Liver (tissue), 3 donors: ENCODE results near the gene MYO10.

Experiments used
- HNF4A ChIP-seq, 2 donors: conservative IDR thresholded peaks; 2 replicates each; pipeline ENCODE4 v1.6.1; 2016; ENCODE audit warnings: antibody characterized with exemption in 2 of 2, mild to moderate bottlenecking in 2 of 2
- JUND ChIP-seq, 2 donors: IDR thresholded peaks; 2 replicates each; pipeline ENCODE4 v1.6.1; 2016; ENCODE audit warnings: antibody characterized with exemption in 2 of 2
- MAX ChIP-seq: IDR thresholded peaks from 2 replicates; pipeline ENCODE4 v1.6.1; 2016; ENCODE audit warnings: antibody characterized with exemption
- RAD21 ChIP-seq, 2 donors: IDR thresholded peaks; 2 replicates each; pipeline ENCODE4 v1.6.1; 2016; ENCODE audit warnings: antibody characterized with exemption in 2 of 2, mild to moderate bottlenecking in 2 of 2
- REST ChIP-seq: IDR thresholded peaks from 2 replicates; pipeline ENCODE4 v1.6.1; 2016; ENCODE audit warnings: antibody characterized with exemption, mild to moderate bottlenecking
- TAF1 ChIP-seq: conservative IDR thresholded peaks from 2 replicates; pipeline ENCODE4 v1.6.1; 2016; ENCODE audit warnings: antibody characterized with exemption, mild to moderate bottlenecking
- YY1 ChIP-seq: IDR thresholded peaks from 2 replicates; pipeline ENCODE4 v1.6.1; 2016; ENCODE audit warnings: antibody characterized with exemption, mild to moderate bottlenecking
- ZBTB33 ChIP-seq: IDR thresholded peaks from 2 replicates; pipeline ENCODE4 v1.6.1; 2016; ENCODE audit warnings: antibody characterized with exemption
- TF ChIP-seq, protein P1 (sequence below): fragments of 150-350 bp; IDR thresholded peaks from 2 replicates; pipeline ENCODE4 v1.5.1; 2017; ENCODE audit warnings: improper control_type of control experiment, low read depth, low read length; ENCODE audit not compliant: missing input control
- donor health status: healthy.
- donor health status: healthy.

DNA sequence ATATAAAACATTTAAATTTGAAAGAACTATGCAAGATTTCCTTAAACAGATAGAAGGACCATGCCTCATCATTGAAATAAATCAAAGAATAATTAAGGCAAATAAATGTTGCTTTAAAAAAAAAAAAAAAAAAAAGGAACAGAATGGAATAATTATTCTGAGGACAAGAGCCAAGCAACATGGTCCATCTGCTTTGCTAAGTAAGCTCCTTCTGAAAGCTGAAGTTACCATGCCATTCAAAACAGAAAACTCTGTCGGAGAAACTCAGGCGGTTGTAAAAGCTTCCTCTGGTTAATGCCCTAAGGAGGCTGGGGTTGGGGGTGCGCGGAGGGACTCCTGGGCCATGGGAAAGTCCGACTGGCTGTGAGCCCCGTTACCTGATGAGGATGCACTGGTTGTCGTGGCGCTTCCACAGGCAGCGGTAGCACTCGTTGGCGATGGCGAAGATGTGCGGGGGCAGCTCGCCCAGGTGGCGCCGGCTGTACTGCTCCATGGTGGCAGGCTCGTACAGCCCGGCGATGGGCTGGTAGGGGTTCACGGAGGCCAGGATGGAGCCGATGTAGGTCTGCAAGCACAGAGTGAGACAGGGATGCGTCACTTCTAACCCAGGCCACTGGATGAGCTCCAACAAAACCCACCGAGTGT is 141.7 kb downstream of the MYO10 start:
- TF ChIP-seq, protein P1, sequence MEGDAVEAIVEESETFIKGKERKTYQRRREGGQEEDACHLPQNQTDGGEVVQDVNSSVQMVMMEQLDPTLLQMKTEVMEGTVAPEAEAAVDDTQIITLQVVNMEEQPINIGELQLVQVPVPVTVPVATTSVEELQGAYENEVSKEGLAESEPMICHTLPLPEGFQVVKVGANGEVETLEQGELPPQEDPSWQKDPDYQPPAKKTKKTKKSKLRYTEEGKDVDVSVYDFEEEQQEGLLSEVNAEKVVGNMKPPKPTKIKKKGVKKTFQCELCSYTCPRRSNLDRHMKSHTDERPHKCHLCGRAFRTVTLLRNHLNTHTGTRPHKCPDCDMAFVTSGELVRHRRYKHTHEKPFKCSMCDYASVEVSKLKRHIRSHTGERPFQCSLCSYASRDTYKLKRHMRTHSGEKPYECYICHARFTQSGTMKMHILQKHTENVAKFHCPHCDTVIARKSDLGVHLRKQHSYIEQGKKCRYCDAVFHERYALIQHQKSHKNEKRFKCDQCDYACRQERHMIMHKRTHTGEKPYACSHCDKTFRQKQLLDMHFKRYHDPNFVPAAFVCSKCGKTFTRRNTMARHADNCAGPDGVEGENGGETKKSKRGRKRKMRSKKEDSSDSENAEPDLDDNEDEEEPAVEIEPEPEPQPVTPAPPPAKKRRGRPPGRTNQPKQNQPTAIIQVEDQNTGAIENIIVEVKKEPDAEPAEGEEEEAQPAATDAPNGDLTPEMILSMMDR, result no peak
- no peak for TF ChIP-seq RAD21 (IDR thresholded peaks at IDR 0.05)
- no peak for TF ChIP-seq ZBTB33
- TF ChIP-seq YY1, result no peak
- no peak for TF ChIP-seq REST
- no peak for TF ChIP-seq HNF4A (conservative IDR thresholded peaks at IDR 0.05)
- TF ChIP-seq JUND (IDR thresholded peaks at IDR 0.05), result no peak
- TF ChIP-seq MAX, result no peak
- TF ChIP-seq TAF1, result no peak
